Measurements from ENCODE around the gene RNU2-1.
"Not testable (repeated sequence)": the region's sequence is repeated elsewhere in the genome, so short reads cannot be mapped to it uniquely, and the experiment has no call there.

The RNU2-1 gene

DNA sequence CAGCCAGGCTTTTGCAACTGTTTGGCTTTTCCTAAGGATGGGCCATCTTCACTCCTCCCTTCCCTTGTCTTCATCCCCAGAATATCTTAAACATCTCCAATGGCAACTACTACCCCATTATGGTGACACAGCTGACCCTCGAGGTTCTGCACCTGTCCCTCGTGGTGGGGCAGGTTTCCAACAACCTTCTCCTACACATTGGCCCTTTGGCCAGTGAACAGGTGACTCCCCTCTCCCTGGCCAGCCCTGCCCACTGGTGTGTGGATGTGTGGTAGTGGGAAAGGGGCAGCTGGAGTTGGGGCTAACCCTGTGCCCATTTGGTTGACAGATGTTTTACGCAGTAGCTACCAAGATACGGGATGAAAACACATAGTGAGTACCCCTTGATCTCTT lies 17.4 kb downstream of the RNU2-1 start:
- no peak for DNase-seq (ENCODE audit: low spot score)

DNA sequence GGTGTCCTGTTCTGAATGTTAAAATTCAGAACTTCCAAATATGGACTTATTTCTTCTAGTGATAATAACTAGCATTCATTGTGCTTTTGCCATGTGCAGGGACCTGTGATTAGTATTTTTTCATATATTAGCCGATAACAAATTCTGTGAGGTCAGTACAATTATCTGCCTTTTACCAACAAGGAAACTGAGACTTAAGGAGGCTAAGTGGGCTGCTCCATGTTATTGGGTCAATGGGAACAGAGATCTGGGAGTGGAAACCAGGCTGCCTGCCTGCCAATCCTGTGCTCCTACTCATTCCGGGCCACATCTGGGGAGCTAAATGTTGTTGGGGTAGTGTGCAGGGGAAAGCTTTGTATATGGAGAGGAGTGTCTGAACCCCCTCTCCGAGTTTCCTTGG lies 18.4 kb downstream of the RNU2-1 start:
- DNase-seq (ENCODE audit: low spot score): no peak

DNA sequence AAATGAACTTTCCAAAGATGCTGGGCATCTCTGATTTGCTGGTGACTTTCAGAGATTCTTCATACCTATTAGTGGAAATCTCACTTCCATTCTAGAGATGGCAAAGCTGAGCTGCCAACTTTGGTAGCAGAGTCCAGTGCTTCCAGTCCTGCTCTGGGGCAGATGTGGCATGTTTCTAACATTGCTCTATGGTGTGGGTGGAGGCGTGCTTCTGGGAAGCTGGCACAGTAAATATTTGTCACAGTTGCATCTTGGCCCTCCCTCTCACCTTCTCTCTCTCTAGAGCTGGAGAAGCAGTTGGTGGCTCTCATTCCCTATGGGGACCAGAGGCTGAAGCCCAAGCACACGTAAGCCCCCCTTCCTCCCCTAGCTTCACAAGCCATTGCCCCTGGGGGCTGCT lies 20.2 kb downstream of the RNU2-1 start:
- no peak for DNase-seq (ENCODE audit: low spot score)

DNA sequence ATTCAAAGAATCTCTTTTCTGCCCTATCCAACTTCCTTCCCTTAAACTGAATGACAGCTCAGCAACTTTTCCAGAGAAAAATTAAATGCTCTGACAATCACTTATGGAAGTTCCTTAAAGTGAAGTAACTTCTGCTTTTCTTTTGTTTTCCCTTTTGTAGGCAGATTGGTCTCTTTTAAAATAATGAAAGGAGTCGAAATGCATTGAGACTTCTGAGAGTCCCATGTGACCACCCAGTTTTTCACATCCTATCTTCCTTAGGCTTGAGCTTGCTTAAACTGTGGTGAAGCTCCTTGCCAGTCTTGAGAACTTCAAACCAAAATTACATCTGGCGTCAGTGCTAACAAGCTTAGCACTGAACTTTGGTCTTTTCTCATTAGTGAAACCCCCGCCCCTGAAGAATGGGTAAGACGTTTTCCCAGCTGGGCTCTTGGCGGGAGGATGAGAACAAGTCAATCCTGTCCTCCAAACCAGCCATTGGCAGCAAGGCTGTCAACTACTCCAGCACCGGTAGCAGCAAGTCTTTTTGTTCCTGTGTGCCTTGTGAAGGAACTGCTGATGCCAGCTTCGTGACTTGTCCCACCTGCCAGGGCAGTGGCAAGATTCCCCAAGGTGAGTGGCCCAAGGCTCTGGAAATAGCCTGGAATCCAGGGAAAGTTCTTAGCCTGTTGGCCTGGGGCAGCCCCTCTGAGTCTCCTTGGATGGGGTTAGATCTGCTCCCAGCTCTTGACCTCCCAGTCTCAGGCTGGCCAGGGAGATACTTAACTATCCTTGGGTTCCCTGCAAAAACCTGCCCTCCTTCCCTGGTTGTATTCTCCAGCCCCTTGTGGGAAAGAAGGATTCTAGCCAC lies 20.9 kb downstream of the RNU2-1 start:
- peak; percentile 8 for DNase-seq (ENCODE audit: low spot score)

DNA sequence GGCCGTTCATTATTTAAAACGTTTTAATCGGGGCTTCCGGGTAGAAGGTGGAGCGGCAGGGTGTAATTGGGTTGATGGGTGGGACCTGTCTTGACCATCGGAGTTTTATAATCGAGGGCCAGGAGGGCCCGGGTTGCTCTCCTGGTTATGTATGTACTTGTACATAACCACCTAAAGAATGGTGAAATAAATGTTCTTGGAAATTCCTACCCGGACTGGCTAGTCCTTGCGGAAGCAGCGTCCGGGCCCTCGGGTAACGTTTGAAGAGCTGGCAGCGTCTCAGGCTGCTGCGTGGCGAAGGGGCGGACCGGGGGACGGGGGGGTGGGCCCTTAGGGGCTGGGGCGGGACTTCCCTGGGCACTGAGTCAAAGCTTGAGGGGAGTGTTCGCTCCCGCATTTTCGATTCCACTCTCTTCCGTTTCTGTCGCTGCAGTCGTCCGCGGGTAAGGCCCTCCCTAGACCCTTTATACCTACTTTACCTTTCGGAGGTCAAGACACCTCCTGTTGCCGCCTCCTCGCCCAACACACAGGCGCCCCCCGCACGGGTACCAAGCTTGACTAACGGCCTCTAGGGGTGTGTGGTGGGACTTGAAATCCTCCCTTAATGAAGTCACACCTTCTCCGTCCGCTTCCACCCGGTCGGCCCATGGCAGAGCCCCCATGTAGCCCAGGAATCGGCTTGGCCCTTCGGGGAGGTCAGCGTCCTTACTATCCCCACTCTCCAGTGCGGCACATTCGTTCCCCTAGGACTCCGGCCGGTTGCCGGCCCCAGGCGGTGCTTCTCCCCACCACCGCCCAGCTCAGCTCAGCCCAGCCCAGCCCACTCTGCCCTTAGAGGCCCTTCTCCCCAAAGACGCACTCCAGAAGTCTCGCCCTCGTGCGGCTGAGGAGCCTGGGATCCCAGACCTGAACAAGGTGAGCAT lies 22.0 kb downstream of the RNU2-1 start, which contains the start of gene TMEM106A:
TSS of gene TMEM106A (plus strand) at position 396 of the 923 bp plus-strand sequence. CDS start 1,167 bp downstream, outside the sequence.
- DNase-seq (ENCODE audit: low spot score): peak; percentile 20

DNA sequence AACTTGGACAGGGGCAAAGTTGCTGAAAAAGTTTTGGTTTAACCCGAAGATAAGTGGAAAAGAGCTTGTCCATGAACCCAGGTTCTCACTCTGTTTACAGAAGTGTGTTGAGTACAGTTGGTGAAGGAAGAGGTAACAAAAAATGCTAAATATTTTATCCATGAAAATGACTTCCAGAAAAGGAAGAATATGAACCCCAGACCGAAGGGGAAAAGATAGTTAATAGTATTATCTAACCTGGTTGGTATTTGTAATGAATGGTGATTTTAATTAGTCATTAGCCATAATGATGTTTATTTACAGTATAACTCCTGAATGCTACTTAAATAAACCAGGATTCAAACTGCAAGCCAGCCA lies 22.7 kb downstream of the RNU2-1 start:
- no peak for DNase-seq (ENCODE audit: low spot score)

DNA sequence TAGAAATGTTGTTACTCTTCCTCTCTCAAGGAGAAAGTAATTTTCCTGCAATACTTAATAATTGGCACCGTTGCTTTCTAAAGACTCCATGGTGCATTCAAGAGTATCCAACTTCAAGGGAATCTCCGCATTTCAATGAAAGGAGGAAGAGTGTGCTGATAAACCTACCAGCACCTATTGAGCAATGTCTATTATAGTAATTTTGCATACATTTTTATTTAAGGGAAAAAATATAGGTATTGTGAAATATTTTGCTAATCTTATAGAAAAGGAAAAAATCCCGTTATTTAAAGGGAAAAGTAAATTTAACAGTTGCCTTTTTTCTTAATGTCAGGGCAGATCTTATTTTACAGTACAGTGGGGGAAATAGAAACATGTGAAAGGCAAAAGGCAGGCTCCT lies 23.2 kb downstream of the RNU2-1 start:
- no peak for DNase-seq (ENCODE audit: low spot score)

DNA sequence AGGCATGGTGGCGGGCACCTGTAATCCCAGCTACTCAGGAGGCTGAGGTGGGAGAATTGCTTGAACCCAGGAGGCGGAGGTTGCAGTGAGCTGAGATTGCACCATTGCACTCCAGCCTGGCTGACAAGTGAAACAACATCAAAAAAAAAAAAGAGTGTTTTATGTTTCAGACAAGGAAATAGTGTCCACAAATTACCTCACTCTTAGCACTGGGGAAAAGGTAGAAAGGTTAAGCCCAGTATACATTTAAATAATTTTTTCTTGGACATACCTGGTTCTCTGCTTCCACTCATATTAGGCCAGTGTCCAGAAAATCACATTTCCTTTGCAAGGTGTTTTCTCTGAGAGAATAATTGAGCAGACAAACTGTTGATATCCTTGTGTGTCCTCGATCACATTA lies 30.8 kb downstream of the RNU2-1 start:
- DNase-seq (ENCODE audit: low spot score): not testable (repeated sequence)

DNA sequence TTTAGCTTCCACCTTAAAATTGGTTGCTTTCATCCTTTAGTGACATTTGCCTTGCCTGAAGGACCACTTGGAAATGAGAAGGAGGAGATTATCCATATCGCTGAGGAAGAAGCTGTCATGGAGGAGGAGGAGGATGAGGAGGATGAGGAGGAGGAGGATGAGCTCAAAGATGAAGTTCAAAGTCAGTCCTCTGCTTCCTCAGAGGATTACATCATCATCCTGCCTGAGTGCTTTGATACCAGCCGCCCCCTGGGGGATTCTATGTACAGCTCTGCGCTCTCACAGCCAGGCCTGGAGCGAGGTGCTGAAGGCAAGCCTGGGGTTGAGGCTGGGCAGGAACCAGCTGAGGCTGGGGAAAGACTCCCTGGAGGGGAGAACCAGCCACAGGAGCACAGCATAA lies 33.6 kb downstream of the RNU2-1 start:
- DNase-seq (ENCODE audit: low spot score): peak; percentile 19

DNA sequence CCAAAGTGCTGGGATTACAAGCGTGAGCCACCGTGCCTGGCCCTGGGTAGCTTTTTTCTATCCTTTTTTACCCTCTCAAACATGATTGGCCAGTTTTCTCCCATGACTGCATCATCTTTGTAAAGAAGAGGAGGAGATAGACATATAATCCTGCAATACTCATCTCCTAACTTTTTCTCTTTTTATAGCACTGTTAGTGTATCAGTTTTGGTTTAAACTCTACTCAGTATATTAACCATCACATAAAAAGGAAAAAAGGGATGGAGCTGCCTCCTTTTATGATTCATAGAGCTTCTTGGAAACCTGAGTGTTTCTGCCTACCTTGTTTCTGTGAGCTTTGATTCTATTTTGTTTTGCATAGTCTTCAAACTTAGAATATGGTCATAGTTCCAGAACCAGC lies 34.1 kb downstream of the RNU2-1 start:
- no peak for DNase-seq (ENCODE audit: low spot score)

DNA sequence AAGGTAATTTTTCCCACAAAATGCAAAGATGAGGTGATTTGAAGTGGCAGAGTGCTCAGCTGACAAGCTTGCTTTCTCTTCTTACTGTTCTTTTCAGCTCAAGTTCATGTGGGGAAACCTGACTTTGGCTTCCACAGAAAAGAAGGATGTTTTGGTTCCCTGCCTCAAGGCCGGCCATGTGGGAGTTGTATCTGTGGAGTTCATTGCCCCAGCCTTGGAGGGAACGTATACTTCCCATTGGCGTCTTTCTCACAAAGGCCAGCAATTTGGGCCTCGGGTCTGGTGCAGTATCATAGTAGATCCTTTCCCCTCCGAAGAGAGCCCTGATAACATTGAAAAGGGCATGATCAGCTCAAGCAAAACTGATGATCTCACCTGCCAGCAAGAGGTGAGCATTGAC lies 40.5 kb downstream of the RNU2-1 start:
- DNase-seq (ENCODE audit: low spot score): no peak

DNA sequence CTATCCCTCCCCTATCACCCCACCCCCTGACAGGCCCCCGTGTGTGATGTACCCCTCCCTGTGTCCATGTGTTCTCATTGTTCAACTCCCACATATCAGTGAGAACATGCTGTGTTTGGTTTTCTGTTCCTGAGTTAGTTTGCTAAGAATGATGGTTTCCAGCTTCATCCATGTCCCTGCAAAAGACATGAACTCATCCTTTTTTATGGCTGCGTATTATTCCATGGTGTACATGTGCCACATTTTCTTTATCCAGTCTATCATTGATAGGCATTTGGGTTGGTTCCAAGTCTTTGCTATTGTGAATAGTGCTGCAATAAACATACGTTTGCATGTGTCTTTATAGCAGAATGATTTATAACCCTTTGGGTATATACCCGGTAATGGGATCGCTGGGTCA lies 47.1 kb downstream of the RNU2-1 start:
- not testable (repeated sequence) for DNase-seq (ENCODE audit: low spot score)

DNA sequence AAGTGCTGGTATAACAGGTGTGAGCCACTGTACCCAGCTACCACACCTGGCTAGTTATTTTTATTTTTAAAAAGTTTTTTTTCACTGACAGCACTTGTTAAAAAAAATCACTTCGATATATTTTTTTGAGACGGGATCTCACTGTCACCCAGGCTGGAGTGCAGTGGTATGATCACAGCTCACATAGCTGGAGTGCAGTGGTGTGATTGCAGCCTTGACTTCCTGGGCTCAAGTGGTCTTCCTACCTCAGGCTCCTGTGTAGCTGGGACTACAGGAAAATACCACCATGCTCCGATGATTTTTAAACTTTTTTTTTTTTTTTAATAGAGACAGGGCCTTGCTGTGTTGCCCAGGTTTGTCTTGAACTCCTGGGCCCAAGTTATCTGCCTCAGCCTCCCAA lies 49.9 kb downstream of the RNU2-1 start:
- DNase-seq (ENCODE audit: low spot score): no peak

Measured in putamen (tissue), 1 donor.